Renal cortex interstitium (tissue), 11 donors: ENCODE measurements around the gene FEM1B. TPM values are rescaled to one million over a fixed set of nuclear protein-coding genes. Genes with fewer than 3 reads are reported as not detected.

ENCODE experiments used
- DNase-seq, 11 donors: peaks; one replicate each; pipeline ENCODE4 v3.0.0-alpha.2; 2013; ENCODE audit warnings: low read depth in 9 of 11, low spot score in 4 of 11; ENCODE audit errors: extremely low read depth in 1 of 11
- polyA plus RNA-seq, 3 donors: library from polyadenylated mRNA; unstranded; fragments of 120-200 nt; gene quantifications; one replicate each; pipeline ENCODE4 v1.2.1, GENCODE V29; 2013; ENCODE audit not compliant: insufficient read length in 3 of 3

Gene FEM1B
- polyA plus RNA-seq, 3 donors, result 55.9 to 61.8 (median 56.0) TPM

DNA sequence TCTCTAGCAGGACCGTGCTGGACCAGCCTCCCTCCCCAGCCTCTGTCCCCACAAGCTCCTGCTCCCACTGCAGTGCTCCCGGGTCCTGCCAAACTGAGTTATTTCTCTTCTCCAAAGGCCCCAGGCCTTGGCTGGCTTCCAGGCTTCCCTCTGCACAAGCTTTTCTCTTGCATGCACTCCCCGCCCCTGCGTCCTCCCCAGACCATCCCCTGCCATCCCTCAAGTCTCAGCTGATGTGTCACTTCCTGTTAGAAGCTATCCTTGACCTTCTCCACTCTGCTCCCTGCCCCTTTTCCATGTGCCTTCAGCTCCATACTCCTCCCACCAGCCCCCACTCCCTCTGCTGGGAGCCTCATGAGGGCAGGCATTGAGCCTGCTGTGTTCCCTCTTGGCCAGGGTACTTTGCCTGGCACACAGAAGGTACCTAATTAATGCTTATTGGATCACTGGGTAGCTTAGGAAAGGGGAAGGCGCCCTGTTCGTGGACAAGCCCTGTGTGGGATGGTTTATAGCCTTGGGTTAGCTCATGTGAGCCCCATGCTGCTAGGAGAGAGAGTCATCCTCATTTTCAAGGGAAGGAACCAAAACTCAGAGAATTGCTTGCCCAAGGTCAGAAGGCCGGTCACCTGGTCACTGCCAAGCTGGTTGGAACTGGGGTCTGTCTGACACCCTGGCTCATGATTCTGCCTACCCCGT, 56.4 kb downstream of the FEM1B start:
- DNase-seq, result no peak

DNA sequence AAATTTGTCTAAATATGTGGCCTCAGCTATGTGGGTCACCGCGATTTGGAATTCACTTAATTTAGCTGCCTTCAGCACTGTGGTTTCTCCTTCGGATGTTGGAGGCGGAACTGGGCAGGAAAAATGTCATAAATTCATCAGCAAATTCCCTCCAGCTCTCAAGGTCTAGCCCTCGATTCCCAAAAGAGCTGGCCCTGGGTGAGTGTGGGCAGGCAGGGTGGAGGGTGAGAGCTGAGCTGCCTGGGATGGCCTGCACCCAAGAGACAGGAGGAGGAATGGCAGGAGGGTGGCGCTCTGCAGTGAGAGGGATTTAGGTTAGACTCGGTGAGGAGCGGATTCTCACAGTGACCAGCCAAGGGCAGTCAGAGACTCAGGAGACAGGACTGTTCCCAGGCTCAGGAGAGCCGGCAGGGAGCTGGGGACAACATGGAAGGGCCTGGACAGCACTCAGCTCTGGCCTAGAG, 57.1 kb downstream of the FEM1B start:
- no peak for DNase-seq

DNA sequence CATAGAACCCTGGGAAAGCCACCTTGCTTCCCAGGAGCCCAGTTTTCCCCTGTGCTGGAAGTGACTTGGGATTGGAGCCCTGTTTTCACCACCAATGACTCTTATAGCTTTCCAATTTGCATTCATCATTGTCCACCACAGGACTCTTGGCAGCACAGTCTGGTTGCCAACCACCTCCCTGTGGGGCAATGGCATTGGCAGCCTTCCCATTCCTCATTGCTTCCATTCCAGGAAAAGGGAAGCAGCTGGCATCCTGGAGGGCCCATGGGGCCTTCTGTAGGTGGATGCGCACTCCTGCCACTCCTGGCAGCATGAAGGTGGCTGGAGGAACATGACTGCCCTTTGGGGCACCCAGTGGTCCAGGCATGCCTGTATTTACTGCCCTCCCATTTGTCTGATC, 57.7 kb downstream of the FEM1B start:
- no peak for DNase-seq

DNA sequence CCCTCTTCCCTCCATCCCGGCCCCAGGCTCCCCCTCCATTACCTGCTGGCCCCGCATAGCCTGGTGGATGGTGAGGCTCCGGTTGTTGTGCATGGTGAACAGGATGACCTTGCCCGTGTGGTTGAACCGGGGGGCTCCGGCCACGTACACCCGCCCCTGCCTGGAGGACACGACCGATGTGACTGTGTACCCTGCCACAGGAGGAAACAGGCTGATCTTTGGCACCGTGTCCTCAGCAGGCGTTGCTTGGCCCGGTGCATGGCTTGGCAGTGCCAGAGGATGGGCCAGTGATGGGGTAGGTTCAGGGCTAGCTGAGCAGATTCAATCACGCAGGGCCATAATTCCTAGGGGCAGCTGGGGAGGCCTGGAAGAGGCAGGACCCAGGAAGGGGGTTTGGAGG, 58.1 kb downstream of the FEM1B start:
- DNase-seq, result no peak

DNA sequence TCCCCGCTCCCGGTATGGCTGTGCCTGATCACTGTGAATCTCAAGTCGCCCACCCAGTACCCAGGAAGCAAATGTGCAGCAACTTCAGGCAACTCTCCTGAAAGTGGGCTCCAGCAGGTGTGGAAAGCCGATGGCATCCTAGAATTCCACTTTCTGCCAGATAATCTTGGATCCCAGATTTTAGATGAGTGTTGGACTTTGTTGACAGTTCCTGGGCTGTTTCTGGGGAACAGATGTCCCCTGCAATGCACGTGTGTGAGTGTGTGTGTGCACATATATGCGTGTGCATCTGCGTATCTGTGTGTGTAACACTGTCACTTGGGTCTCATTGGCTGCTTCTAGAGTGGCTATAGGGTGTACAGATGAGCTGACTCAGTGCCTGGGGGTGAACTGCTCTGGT, 59.0 kb downstream of the FEM1B start:
- DNase-seq, result no peak

DNA sequence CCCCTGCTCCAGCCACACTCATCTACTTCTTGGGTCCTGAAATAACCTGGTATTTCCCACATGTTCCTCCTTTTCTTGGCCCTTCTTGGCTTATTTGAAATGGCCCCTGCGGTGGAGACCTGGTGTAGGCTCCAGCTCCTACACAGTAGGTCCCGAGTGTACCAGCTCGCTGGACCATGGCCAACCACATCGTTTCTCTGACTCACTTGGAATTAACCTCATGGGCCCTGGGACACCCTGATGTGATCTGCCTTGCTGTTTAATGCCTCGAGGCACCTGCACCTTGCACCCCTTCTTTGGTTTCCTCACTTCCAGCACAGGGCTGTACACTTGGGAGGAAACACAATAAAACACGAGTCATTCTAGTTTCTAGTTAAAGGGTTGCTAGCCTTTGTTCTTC, 60.3 kb downstream of the FEM1B start:
- no peak for DNase-seq

DNA sequence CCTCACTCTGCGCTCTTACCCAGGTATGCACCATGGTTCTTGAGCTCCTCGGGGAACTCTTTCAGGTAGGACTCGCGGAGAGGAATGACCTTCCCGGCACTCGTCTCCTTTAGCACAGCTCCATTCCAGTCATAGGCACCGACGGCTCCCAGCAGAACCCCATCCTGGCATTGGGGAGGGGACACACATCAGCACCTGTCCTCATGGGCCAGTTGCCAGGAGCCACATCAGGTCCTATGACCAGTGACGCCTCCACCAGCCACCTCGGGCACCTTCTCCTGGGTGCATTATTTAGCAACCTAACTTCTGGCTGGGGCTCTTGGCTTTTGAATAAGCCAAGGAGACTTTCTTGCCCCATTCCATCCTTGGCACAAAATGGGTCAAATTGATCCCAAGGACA, 61.9 kb downstream of the FEM1B start:
- DNase-seq, result no peak

DNA sequence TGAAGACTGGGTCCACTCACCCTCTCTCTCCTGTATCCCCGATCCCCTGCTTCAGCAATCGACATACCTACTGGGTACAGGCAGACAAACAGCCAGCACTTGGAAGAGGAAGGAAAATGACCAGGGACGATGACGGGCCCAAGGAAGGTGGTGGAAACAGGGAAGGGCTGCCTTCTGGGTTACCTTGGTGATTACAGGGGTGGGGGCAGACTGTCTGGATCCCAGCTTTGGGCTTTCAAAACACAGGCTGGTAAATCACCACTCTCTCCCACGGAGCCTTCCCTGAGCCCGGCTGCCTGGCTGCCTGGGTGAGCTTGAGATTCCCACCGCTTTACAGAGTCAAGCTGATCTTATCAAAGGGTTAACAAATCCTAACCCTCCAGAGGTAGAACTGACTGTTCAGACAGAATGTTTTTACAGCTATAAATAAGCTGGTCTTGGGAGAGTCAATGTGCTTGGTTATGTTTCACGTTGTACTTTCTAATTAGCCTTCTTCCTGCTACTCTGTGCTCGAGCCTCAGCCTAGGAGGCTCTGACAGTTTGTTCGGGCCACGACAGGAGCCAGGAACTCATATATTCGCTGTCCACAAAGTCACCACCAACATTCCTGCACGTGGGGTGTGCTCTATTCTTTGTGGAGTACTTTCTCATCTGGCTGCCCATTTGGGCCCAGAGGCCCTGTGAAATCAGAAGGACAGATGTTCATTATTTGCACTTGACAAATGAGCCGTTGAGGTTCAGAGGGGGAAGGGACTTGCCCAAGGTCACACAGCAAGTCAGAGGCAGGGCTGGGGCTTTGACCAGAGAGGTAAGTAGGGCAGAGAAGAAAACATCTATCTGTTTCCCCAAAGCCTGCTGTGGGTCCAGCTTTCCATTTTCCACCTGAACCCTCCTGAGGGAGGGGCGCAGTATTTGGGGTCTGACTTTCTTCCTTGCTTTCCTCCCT, 63.5 kb downstream of the FEM1B start:
- peak in 1 of 11 donors; percentile 26 for DNase-seq

DNA sequence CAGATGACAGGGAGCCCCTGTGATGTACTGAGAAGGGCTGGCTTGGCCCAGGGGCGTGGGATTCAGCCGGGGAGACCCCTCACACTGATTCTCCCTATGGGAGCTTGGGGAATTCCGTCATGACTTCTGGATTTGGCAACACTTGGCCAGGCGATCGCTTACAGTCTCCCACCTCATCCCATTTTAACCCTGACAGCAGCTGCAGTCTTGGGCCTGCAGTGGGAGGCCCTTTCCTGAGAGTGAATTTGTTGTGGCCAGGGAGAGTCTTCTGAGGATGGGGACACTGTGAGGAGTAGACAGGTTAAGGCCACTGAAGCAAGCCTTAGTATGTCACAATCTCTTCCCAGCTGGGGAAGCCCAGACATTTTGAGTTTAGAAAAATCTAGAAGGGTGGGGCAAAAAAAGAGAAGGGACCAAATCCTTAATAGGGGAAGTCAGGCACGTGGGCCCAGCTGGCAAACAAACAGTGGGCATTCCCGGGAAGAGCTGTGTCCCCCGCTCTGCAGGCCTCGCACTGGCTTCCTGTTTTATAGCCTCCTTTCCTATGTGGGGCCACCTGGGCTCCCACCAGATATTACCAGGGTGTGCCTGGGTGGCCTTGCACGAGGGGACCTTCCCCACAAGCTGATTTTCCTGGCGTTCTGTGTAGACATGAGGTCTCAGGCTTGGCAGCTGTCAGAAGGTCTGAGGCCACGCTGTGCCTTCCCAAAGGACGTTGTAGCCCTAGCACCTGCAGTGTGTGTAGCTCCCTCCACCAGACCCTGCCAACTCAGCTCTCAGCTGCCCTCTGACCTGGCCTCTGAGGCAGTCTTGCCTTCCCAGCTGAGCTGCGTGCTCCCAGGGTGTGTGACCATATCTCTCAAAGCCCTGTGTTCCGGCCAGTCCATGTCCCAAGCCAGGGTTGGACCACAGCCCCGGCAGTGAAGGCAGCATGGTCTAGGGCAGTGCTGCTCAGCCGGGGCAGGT, 64.5 kb downstream of the FEM1B start:
- no peak for DNase-seq

DNA sequence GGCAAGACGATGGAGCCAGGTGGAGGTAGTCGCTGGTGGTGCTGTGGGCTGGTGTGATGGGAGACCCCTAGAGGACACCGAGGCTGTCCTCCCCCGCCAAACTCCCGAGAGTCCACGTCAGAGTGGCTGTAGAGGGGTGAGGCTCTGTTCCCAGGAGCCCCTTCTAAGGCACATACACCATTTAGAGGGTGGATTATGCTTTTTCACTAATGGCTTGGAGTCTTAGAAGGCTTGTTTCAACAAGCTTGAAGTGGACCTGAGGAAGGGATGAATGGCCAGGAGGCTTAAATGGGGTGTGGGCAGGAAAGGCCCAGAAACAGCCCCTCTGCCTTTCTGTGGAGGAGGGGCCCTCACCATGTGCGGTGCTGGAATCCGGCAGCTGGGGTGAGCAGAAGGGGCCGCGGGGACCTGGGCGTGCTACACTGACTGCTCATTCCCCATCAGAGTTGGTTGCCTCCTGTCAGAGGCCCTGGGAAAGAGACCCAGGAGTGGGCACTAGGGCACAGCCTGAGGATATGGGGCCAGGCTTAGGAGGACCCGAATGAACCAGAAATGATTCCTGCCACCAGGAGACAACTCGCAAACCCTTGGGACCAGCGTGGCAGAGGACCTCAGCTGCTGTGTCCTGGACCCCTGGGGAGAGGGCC, 66.2 kb downstream of the FEM1B start:
- DNase-seq, result no peak

DNA sequence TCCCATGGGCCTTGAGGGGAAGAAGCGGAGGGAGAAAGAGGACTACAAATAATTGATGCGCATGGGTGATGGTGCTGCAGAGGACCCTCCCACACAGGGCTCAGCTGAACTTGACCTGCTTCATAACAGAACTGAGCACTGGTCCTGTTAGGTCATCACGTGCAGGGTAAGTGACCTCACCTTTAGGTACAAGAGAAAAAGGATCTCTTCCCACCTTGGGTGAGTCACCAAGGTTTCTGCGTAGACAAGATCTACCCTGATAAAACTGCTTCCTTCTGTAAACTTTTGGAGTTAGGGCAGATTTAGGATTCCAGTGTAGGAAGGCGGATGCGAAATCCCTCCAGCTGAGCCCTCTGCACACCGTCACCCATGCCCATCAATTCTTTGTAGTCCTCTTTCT, 67.1 kb downstream of the FEM1B start:
- no peak for DNase-seq

Other genes with a start within 250 kb of the FEM1B start
- gene PIAS1, start 223.4 kb upstream of the FEM1B start, polyA plus RNA-seq, result 10 to 100 TPM; 38.9 to 51.2 (median 44.1) TPM
- 10 to 100 TPM; 35.3 to 39.0 (median 37.2) TPM for gene CALML4, start 72.4 kb upstream of the FEM1B start, polyA plus RNA-seq
- 10 to 100 TPM; 36.5 to 42.9 (median 39.2) TPM for gene CLN6, start 48.0 kb upstream of the FEM1B start, polyA plus RNA-seq
- 1 to 10 TPM; 3.1 to 4.4 (median 3.4) TPM for gene ITGA11, start 154.4 kb downstream of the FEM1B start, polyA plus RNA-seq